Umbilical cord (tissue), 2 donors: ENCODE measurements around the gene CDK5RAP3. TPM values are rescaled to one million over a fixed set of nuclear protein-coding genes. Genes with fewer than 3 reads are reported as not detected.
A peak's percentile ranks its signal among the peaks of the same experiment; 100 is the strongest.
"Not testable (repeated sequence)": the region's sequence is repeated elsewhere in the genome, so short reads cannot be mapped to it uniquely, and the experiment has no call there.

ENCODE experiments used
- DNase-seq: peaks from one replicate; pipeline ENCODE4 v3.0.0-alpha.2; 2015; ENCODE audit warnings: low spot score
- total RNA-seq: library from RNA; depleted of rRNA; stranded (reverse); fragments of >200 nt; gene quantifications from one replicate; pipeline ENCODE4 v1.2.3, GENCODE V29; 2014; ENCODE audit warnings: low replicate concordance; ENCODE audit not compliant: insufficient read depth

Gene CDK5RAP3, protein sequence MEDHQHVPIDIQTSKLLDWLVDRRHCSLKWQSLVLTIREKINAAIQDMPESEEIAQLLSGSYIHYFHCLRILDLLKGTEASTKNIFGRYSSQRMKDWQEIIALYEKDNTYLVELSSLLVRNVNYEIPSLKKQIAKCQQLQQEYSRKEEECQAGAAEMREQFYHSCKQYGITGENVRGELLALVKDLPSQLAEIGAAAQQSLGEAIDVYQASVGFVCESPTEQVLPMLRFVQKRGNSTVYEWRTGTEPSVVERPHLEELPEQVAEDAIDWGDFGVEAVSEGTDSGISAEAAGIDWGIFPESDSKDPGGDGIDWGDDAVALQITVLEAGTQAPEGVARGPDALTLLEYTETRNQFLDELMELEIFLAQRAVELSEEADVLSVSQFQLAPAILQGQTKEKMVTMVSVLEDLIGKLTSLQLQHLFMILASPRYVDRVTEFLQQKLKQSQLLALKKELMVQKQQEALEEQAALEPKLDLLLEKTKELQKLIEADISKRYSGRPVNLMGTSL
- 30.1 TPM for total RNA-seq

DNA sequence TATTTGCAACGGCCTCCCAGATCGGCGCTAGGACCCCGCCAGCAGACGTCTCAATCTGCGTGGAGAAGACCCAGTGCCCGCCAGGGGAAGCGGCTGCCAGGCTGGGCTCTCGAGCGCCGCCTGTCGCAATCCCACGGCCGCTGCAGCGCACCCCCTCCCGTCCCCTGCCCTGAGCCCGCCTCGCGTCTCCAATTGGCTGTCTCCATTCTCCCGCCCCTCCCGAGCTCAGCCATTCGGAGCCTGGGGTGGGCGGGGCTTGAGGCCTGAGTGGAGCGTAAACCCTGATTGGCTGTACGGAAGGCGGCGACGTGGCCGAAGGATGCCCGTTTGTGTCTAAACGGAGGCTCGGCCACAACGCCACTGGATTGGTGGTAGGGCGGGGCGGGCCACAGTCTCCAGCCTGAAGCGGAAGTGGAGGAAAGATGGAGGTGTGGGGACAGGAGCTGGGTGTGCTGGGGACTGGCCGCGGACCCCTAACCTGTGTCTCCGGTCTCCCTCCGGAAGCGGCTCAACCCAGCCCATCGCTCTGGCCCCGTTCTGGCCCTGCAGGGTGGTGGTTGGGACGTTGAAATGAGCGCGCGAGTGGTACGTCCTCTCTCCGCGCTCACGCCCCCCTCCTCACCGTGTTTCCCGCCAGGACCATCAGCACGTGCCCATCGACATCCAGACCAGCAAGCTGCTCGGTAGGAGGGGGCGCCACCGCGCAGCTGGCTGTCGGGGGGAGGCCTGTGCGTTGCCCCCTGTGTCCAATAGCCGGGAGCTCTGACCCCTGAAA is at the start of gene CDK5RAP3:
TSS of gene CDK5RAP3 (plus strand) at position 389 of the 775 bp plus-strand sequence. CDS start at position 423, 34 bp downstream.
- DNase-seq, result peak; percentile 100

DNA sequence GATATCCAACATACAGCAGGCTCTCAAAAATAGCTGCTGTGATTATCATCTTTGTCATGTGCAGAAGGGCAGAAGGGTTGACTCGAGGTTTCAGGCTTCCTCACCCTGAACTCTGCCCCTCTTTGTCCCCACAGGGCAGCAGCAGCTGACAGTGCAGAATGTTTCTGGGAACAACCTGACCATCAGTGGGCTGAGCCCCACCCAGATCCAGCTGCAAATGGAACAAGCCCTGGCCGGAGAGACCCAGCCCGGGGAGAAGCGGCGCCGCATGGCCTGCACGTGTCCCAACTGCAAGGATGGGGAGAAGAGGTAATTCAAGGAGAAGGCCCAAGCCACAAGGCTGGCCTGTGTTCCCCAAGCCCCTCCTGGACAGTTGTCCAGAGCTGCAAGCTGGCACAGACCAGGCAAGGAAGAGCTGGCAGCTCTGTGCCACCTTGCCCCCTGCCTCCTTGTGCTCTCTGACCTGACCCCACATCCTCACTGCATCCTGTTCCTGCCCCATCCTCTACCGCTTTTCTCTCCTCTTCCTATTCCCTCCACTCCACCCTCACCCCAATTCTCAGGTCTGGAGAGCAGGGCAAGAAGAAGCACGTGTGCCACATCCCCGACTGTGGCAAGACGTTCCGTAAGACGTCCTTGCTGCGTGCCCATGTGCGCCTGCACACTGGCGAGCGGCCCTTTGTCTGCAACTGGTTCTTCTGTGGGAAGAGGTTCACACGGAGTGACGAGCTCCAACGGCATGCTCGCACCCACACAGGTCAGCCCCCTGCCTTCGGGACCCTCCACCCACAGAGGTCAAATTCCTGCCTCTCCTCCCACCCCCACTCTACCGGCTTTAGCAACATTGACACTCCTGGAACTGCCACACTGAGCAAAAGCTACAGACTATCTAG is 45.9 kb upstream of the CDK5RAP3 start:
- no peak for DNase-seq

DNA sequence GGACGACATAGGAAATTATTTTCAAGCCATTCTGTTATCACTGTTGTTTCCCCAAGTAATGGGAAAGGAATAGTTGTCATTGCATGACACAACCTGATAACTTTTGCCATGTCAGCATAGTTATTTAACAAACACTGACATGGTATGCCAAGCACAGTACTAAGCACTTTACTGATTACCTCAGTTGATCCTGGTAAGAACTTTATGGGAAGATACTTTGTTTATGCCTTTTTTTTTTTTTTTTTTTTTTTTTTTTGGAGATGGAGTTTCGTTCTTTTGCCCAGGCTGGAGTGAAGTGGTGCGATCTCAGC is 45.3 kb upstream of the CDK5RAP3 start:
- DNase-seq, result no peak

DNA sequence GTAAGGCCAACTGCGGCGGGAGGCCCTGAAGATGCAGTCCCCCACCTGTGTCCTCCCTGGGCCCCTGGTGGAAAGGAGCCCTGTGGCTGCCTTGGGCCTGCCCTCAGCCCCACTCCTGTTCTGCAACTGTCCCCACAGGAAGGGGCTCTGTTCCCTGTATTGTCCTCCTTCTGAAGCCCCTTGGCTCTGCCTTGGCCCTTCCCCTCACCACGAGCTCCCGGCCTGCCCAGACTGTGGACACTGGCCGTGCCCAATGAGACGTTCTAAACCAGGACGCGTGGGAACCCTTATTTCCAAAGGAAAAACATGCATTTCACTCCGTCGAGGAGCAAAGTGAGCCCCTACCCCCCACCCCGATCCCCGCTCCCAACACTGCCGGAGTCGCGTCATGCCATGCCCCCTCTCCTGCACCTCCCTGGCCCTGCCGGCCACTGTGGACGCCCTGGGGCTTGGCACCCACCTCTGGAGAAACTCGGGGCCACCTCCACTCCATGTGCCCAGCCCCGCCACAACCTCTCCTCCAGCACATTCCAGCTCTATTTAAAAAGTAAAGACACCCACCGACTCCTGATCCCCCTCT is 43.0 kb upstream of the CDK5RAP3 start:
- DNase-seq, result no peak

DNA sequence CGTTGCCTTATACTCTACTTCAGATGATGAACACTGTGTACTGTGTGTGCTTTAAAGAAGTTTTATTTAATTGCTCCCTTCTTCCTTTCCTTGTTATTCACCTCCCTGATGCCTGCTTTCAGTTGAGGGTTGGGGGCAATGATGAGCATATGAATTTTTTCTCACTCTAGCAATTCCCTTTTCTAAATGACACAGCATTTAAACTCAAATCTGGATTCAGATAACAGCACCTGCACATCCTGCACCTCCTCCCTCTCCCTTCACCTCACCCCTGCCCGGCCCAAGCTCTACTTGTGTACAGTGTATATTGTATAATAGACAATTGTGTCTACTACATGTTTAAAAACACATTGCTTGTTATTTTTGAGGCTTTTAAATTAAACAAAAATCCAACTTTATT is 42.5 kb upstream of the CDK5RAP3 start:
- no peak for DNase-seq

DNA sequence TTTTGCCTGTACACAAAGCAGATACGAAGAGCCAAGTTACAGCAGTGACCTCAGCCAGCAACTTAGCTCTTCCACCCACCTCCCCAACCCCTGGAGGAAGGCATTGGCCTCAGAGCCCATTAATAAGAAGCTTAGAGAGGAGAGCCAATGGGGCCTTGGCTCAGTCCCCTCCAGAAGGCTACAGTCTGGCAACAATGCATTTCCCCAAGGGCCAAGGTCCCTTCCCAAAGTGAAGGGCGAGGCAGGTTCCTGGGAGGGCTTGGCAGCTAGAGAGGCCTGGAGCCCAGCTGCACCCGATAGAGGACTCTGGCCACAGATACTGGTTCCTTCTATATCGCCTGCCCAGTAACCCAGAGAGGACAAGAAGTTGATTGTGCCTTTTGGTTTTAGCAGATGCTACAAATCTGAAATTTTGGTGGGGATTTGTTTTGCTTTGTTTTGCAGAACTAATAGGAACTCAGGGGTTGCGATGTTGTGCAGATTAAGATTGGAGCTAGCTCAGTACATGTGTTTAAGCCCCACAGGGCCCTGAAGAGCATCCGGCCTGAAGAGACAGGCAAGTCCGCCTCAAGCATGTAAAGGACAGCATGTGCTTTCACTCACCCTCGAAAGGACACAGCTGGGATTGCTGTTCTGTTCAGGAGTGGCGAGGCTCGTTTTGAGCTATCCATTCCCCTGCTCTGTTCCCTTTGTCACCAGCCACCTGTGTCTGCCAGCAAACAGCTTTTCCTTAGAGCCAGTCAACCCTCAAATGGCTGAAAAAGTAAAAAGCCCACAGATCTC is 41.5 kb upstream of the CDK5RAP3 start:
- no peak for DNase-seq

DNA sequence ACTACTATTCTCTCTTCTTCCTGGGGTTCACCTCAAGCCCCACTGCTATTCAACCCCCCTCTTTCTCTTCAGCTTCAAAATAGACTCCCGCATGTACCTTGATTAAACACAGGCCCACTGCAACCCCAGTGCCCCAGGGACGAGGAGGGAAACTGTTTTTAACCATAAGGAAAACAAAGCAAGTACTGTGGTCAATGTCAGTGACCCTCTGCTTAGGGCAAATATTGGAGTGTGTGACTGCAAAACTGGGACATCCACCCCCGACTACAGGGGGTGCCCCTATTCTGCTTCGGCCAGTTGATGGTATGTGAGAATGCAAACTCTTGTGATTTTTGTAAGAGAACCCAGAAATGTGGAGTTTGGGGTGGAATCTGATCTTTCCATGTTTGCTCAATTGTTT is 39.1 kb upstream of the CDK5RAP3 start:
- DNase-seq, result no peak

DNA sequence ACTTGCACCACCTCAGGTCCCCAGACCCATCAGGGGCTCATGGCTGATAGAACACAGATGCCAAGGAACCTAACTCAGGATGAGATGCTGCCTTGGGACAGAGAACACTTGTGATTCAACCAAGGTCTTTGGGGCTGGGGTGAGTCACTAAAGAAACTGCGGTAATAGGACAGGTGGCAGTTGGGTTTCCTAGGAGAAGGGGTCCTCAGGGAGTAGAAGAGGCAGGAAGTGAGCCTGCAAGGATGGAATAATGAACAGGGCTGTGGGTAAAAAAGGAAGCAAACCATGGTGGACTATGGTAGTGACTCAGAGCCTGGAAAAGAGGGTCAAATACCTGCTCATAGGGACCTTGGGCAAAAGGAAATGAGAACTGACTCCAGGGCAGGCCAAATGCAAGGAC is 36.1 kb upstream of the CDK5RAP3 start:
- DNase-seq, result no peak

DNA sequence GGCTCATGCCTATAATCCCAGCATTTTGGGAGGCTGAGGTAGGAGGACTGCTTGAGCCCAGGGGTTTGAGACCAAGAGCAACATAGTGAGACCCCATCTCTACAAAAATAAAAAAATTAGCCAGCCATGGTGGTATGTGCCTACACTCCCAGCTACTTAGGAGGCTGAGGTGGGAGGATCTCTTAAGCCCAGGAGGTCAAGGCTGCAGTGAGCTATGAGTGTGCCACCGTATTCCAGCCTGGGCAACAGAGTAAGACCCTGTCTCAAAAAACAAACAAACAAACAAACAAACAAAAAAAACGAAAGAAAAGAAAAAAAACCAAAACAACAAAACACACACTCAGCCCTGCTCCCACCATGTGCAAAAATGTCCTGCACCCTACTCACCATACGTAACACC is 35.4 kb upstream of the CDK5RAP3 start:
- DNase-seq, result not testable (repeated sequence)

DNA sequence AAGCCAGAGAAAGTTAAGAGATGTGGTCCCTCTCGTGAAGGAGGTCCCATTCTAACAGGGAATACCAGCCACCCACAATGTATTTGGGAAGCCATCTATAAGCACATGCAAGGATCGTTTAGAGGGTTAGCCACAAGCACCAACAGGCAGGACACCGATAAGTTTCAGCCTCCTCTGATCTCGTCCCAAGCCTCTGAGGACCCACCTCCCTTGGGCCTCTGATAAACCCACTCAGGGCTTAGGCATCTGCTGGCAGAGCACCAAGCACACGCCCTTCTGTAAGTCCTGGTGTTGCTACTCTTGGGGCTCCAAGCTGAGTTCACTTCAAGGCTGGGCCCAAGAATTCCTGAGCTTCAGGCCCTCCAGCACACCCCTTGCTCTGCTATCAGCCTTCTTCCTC is 35.0 kb upstream of the CDK5RAP3 start:
- DNase-seq, result peak; percentile 86

DNA sequence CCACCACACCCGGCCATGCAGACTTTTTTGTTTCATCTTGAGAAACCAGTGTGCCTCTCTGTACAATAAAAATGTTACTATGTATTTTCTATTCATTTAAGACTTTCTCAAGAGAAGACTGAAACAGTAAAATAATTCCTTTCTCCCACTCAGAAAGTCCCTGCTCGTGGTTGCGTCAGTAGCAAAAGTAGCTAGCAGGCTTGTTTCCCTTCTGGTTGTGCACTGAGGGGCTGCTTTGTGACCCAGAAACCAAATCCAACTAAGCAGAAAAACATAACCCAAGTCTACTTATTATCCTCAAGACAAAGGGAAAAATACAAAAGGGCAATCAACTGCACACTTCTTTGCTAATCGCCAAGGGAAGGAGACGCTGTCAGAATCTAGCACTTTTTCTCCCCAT is 33.0 kb upstream of the CDK5RAP3 start:
- DNase-seq, result peak; percentile 31

DNA sequence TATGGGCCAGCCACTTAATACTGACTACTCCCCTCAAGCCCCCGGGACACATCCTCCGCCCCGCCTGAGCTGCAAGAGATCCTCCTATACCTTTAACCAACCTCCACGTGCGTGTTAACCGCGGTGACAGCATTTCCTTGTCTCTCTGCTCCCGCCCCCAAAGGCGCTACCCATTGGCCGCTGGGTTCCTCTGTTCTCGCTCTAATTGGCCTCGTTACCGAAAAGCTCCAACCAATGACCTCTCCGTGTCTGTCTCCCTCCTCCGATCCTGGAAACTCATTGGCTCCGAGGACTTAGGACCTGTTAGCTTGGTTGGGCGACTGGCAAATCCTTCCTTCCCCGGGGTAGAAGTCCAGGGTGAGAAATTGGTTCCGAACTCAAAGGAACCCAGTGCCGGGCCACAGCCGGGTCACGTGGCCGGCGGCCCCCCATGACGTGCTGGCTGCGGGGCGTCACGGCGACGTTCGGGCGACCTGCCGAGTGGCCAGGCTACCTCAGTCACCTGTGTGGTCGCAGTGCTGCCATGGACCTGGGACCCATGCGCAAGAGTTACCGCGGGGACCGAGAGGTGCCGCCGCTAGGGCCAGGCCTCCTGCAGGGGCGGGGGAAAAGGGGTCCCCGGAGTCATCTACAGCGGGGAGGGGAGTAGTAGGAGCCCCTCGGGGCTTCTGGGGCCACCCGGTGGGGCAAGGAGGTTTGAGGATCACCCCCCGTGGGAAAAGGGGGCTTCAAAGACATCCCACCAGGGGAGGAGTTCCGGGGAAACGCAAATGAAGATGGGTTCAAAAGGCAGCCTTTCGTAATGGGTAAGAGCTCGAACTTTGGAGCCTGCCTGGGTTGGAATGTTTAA is 29.4 kb upstream of the CDK5RAP3 start, which contains the start of gene PNPO:
TSS of gene PNPO (plus strand) at position 326 of the 850 bp plus-strand sequence. CDS start at position 431, 105 bp downstream.
- peak; percentile 99 for DNase-seq

DNA sequence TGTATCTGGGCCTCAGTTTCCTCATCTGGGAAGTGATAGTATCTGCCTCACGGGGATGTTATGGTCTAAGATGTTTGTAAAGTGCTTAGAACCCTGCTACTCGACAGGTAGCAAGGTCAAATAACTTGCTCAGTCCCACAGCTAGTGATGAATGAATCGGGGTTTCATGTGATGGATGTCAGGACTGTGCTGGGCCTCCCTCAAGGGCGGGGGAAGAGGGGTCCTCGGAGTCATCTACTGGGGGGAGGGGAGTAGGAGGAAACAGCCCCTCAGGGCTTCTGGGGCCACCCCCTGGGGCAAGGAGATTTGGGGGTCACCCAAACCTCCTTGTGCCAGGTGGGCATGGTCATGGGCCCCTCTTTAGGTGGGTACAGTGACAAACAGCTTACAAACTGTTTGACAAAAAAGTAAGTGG is 28.8 kb upstream of the CDK5RAP3 start:
- DNase-seq, result no peak

DNA sequence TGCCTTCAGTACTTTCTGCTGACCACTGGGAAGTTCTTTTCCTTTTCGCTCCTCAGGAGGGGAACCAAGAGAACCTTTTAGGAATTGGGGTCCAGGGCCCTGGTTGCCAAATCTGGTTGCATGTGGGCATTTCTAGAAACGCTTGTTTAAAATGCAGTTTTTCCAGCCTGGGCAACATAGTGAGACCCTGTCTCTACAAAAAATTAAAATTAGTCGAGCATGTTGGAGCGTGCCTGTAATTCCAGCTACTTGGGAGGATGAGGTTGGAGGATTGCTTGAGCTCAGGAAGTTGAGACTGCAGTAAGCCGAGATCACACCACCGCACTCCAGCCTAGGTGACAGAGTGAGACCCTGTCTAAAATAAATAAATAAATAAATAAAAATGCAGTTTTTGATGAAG is 28.3 kb upstream of the CDK5RAP3 start:
- DNase-seq, result no peak

DNA sequence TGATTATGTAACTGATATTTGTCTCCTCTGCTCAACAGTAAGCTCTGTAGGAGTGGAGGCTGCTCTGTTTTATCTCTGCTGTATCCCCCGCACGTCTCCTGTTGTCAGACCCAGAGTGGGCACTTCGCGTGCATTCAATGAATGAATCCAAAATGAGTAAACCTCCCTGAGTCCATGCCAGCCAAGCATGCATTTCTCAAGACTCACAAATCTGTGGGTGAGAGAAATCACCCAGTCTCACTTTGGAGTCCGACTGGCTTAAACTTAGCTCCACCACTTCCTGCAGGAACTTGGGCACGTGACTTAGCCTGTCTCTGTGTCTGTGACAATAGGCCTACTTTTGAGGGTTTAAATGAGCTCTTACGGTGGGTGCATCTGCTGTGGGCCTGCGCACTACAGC is 25.8 kb upstream of the CDK5RAP3 start:
- DNase-seq, result no peak

DNA sequence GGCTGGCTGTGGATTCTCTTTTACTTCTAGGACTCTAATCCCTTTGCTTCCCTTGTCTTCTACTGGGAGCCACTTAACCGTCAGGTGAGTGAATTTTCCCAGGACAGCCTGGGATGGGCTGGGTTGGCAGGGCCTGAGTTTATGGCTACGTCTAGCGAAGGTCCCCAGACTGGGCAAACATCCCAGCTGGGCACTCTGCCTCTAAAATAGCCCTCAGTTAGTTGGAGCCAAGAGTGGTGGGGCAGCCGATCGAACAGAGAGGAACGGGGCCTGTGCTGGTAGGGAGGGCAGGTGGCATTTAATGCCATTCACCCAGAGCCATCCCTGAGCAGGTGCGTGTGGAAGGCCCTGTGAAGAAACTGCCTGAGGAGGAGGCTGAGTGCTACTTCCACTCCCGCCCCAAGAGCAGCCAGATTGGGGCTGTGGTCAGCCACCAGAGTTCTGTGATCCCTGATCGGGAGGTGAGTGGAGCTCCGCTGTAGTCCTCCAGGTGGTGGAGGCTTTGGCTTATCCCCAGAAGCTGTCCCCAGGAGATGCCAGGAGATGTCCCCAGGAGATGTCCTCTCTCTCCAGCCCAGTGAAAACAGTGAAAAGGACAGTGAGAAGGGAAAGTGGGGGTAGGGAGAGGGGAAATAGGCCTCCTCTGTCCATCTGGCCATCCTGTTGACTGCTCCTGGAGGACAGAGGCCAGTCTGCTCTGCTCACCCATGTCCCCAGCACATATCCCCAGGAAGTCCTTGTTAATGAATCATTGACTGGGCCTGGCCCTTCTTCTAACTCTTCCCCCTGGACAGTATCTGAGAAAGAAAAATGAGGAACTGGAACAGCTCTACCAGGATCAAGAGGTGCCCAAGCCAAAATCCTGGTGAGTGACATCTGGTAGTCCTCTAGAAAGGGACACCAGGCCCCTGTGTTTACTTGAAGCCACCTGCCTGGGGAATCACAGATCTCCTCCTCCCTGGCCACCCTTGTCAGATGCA is 25.1 kb upstream of the CDK5RAP3 start:
- DNase-seq, result no peak

DNA sequence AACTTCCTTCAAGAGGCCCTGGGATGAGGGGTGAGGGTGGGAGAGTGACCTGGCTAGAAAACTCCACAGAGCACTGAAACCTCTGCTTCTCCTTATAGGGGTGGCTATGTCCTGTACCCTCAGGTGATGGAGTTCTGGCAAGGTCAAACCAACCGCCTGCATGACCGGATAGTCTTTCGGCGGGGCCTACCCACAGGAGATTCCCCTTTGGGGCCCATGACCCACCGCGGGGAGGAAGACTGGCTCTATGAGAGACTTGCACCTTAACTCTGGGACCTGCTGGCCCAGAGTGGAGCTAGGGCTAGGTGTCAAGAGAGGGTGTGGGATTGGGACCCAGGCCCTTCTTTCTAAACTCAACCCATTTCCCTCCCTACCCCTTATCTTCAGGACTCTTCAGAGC is 24.4 kb upstream of the CDK5RAP3 start:
- no peak for DNase-seq

DNA sequence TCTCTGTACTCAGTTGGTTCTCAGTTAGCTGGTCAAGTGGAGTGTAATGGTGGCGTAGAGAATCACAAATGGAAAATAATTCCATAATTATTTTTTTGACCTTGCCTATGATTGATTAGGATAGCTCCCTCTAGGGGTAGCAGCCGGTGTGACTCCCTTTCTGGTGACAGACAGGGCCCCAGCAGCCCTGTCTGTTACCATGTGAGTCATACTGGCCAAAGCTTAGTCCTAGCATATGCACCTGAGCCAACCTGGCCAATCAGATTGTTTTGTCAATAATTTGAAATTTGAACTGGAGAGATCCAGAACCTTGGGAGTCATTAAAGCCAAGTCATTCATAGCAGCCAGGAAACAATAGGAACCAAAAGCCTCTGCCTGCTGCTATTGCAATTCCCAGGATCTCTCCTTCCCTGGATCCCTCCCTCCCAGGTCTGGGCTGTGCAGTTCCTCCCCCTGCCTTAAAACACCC is 23.9 kb upstream of the CDK5RAP3 start:
- peak; percentile 53 for DNase-seq
